Stimulated activated CD4-positive, alpha-beta T cell treated with anti-CD3 and anti-CD28 coated beads, Interleukin-2, amount 100 ng/mL, for 48 hours (primary cell): Measurements from ENCODE around the gene EVI5.

Source experiments
- DNase-seq, 2 donors: peaks; one replicate each; pipeline ENCODE4 v3.0.0-alpha.2; 2020

The EVI5 gene

GRCh38 chr1:92784639-92785500 lies at the start of gene EVI5:
Gene EVI5, minus strand, starts transcription at chr1:92785108. Its CDS starts 48,562 bp downstream, at chr1:92736546.
- peak; percentile 45 to 49 for DNase-seq

- no peak for DNase-seq
Measured at GRCh38 chr1:92834617-92835016, 49.7 kb upstream of the EVI5 start.

DNA sequence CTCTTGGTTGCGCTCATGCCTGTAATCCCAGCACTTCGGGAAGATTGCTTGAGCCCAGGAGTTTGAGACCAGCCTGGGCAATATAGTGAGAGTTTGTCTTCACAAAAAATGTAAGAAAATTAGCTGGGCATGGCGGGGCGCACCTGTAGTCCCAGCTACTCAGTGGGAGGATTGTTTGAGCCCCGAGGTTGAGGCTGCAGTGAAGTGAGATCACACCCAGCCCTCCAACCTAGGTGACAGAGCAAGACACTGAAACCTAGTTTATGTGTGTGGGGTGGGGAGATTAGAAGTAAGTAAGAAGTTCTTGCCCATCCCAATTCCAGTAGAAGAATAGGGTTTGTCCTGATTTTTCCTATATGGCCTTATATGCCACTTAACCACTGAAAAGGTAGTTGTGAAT lies 48.9 kb upstream of the EVI5 start:
- no peak for DNase-seq

- no peak for DNase-seq
Measured at GRCh38 chr1:92832537-92833114, 47.7 kb upstream of the EVI5 start.

- peak; percentile 96 to 97 for DNase-seq
Measured at GRCh38 chr1:92831762-92832536, 47.0 kb upstream of the EVI5 start, which contains the start of gene RPL5. Gene RPL5, plus strand, starts transcription at chr1:92832040. Its CDS starts 75 bp downstream, at chr1:92832115.

DNA sequence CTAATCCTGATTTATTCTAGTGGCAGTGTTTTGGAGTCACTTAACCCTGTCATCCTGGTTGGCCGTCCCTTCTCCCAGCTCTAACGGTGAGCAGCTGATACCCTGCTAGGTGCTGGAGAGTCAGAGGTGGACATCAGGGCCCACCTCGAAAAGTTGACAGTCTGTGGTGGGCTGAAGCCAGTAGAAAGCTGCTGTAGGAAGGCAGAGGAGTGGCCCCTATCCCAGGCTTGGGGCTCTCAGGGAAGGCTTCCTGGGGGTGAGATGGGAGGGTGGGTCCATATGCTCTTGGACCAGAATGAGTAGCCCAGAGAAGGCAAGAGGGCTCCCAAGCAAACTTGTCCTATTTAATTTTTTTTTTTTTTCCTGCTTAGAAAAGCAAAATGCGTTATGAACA lies 46.5 kb upstream of the EVI5 start:
- DNase-seq: no peak

GRCh38 chr1:92826792-92827191 lies 41.9 kb upstream of the EVI5 start:
- DNase-seq: no peak

GRCh38 chr1:92822879-92823278 lies 38.0 kb upstream of the EVI5 start:
- no peak for DNase-seq

- DNase-seq: no peak
Measured at GRCh38 chr1:92820551-92820950, 35.6 kb upstream of the EVI5 start.

- DNase-seq: no peak
Measured at GRCh38 chr1:92820024-92820423, 35.1 kb upstream of the EVI5 start.

DNA sequence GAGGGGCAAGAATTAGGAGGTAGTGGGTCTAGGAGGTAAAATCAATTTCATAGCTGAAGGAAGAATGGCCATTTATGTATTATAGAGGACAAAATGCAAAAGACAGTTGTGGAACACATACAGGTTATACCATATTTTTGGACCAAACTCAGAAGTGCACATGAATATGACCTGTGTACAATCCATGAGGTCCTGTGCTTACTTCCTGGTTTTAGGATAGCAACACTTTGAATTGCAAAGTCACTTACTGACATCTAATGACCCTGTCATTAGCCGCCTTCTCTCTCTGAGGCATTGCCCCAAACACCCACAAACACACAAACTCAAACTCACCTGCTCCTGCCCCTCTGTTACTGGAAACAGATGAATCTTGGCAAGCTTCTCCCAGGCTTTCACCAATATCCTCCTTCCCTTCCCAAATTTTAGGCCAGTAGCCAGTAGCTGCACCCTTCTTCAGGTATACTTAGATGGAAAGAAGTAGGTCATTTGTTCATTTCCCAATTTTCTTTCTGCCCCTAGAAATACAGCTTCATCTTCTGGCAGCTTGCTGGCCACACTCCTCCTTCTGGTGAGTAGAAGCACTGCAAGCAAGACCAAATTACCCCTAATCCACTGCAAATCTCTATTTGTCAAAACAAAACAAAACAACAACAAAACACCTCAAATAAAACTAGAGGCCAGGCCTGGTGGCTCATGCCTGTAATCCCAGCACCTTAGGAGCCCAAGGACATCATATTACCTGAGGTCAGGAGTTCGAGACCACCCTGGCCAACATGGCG lies 33.3 kb upstream of the EVI5 start:
- DNase-seq: no peak

- DNase-seq: no peak
Measured at GRCh38 chr1:92817137-92817697, 32.3 kb upstream of the EVI5 start.

GRCh38 chr1:92816732-92817131 lies 31.8 kb upstream of the EVI5 start:
- no peak for DNase-seq

DNA sequence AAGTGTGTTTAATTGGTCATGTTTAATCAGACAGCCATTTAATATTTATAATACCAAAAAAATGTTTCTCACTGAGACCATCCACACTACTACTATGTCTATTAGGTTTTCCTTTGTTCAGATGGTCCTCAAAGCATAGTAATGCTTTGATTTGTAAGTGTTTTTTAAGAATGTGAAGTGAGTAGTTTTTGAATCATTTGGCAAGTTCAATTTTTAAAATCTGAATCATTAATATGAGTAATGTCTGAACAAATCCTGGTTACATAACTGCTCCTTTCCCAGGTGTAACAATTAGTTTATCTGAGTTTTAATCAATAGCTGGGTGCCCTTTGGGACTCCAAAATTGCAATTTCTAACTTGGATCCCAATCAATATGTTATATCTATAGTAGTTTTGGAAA lies 23.5 kb upstream of the EVI5 start:
- no peak for DNase-seq

GRCh38 chr1:92805216-92805615 lies 20.3 kb upstream of the EVI5 start:
- no peak for DNase-seq

DNA sequence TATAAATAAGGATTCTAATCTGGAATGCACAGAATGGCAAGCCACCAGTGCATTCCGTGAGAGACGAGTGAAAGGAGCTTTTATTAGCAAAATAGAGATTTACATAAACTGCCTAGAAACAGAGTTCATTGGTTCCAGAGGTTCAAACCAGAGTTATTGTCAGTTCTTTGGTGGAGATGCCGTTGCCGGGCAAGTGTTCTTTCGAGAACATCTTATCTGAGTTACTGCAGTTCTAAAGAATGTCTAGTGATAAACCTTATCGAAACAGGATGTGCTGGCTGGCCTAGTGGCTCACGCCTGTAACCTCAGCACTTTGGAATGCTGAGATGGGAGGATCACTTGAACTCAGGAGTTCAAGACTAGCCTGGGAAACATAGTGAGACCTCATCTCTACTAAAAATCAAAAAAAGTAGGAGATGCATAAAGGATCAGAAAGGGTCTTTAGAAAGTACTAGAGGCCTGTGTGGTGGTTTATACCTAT lies 19.9 kb upstream of the EVI5 start:
- no peak for DNase-seq

GRCh38 chr1:92803140-92803887 lies 18.4 kb upstream of the EVI5 start:
- no peak for DNase-seq

DNA sequence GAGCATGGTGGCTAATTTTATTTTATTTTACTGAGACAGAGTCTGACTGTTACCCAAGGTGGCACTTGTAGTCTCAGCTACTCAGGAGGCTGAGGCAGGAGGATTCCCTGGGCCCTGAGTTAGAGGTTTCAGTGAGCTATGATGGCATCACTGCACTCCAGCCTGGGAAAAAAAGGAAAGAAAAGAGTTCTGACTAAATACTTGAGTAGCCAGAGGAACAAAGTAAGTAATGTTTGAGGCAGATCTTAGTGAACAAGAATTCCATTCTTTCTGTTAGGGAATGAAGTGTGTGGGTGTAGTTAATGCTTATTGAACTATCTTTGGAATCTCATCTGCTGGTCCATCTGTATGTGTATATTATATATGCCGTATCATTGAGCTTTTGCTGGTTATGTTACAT lies 13.1 kb upstream of the EVI5 start:
- DNase-seq: no peak

GRCh38 chr1:92797297-92797696 lies 12.4 kb upstream of the EVI5 start:
- DNase-seq: no peak

GRCh38 chr1:92795166-92795565 lies 10.3 kb upstream of the EVI5 start:
- no peak for DNase-seq

- no peak for DNase-seq
Measured at GRCh38 chr1:92792340-92792782, 7.5 kb upstream of the EVI5 start.
